Measurements from ENCODE around the gene MMP15. TPM values are rescaled to one million over a fixed set of nuclear protein-coding genes. Genes with fewer than 3 reads are reported as not detected.
A peak's percentile ranks its signal among the peaks of the same experiment; 100 is the strongest.

Gene MMP15
- total RNA-seq, 1 experiment from 2014 or later, result 2.6 TPM

DNA sequence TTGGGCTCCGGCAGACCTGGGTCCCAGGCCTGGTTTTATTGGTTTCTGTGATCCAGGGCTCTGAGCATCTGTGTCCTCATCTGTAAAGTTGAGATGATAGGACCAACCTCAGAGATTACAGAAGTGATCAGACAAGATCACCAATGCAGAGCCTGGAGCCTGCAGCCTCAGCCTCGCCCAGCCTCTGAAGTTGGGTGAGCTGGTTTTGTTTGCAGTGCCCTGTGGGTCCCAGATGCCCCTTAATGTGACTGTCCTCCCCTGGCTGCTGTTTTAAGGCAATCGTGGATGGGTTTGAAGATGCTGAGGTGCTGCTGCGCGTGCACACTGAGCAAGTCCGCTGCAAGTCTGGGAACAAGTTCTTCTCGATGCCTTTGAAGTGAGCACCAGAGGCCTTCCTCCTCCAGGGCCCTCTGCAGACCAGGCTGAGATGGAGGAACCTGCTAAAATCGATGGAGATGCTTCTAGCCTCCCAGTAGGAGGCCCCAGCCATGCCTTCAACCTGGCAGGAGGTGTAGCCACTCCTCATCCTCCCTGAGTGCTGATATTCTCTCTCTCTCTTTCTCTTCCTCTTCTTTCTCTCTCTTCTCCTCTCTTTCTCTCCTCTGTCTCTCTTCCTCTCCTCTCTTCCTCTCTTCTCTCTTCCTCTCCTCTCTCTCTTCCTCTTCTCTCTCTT lies 5.6 kb upstream of the MMP15 start:
- DNase-seq (ENCODE audit: low read depth), result no peak

DNA sequence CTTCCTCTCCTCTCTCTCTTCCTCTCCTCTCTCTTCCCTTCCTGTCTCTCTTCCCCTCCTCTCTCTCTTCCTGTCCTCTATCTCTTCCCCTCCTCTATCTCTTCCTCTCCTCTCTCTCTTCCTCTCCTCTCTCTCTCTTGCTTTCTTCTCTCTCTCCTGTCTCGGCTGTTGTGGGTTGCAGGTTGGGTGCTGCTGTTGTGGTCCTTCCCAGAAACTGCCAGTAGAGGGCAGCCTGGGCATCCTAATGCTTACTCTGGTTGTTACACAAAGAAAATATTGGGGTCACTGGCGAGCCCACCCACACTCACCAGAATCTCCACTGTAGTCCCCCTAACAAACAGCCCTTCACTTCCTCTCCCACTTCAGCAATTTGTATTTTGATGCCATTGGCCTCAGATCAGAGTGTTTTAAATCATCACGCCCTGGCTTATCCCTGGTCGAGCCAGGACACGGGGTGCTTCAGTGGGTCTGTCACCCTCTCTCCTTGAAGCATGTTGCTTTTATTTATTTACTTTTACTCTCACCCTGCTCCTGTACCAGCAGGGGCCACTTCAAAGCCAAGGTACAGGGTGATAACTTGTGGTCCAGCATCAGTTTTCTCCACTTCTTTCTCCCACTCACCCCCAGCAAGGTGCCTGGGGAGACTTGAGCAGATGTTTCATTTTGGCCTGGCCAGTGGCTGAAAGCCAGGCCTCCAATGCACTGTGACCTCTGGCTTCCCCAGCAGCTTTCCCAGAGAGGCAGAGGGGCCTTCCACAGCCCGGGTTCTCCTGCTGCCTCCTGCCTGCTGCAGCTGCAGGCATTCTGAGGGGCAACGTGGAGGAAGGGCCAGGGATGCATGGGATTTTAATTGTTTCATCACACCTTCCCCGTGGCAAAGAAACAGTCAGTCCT lies 4.7 kb upstream of the MMP15 start:
- DNase-seq (ENCODE audit: low read depth), result peak; percentile 33

DNA sequence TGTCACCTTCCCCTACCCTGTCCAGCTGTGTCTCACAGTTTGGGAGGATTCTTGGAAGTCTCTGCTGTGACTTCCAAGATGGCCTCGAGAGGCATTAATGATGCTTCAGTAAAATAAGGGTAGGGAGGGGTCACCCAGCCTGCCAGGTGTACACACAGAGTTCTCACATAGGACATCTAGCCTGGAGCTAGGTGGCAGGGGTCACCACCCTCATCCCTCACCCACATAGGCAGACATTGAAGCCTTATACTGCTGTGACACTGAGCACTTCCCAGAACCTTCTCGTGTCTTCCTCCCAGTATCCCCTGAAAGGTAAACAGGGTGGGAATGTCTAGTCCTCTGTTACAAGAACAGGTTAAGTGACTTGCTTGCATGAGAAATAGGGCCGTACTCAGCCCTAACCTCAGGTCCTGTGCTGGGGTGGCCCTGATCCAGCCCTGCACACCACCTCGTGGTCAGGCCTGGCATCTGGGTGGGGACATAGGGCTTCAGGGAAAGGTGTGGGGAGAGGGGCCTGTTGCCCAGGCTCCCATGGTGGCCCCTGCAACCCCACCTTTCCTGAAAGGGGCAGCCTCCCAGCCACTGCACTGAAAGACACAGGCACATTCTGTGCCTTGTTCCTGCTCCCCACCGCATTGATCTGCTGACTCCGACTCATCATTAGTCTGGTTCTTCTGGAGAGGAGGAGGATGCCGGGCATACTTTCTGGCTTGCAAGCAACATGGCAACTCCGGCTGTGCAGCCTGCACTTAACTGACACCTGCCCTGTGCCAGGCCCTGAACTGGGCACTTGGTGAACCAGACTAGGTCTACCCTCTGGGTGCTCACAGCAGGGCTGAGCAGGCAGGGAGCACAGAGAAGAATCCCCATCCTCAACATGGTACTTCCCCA lies 3.6 kb upstream of the MMP15 start:
- peak; percentile 19 for DNase-seq (ENCODE audit: low read depth)

GRCh38 chr16:58022601-58023371 lies 2.8 kb upstream of the MMP15 start:
- DNase-seq (ENCODE audit: low read depth), result peak; percentile 30

DNA sequence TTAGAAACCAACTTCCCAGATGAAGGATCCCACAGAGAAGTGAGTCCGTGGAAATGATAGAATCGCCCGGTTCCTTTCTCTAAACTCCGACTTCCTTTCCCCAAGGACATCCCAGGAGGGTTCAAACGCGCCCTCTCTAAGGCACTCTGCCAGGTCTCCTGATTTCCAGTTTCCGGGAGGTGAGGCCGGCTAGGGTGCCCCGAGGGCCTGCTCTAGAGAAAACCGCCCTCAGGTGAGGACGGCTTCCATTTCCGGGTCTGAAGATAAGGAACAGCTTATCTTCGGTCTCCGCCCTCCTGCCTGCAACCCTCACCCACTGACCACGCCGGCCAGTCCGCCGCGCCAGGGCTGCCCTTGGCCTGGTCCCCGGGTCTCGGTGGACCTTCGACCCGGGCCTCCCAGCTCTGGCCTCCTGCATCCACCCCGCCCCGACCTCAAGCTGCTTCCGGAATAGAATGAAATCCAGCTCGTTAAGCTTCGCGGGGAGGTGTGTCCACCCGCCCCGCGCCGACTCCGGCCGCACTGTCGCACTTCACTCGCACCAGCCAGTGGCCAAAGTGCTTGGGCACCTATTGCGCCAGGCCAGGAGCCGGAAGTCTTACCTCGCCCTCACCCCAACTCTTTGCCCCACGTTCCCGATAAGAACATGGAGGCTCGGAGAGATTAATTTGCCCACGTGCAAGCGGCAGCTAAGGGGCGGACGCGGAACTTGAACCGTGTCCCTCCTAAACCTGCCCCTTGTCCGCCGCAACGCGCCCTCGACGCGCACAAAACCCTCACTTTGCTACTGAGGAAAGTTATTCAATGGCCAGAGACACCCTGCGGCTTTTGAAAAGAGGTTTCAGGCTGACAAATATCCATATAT lies 836 bp upstream of the MMP15 start:
- peak; percentile 20 for DNase-seq (ENCODE audit: low read depth)

DNA sequence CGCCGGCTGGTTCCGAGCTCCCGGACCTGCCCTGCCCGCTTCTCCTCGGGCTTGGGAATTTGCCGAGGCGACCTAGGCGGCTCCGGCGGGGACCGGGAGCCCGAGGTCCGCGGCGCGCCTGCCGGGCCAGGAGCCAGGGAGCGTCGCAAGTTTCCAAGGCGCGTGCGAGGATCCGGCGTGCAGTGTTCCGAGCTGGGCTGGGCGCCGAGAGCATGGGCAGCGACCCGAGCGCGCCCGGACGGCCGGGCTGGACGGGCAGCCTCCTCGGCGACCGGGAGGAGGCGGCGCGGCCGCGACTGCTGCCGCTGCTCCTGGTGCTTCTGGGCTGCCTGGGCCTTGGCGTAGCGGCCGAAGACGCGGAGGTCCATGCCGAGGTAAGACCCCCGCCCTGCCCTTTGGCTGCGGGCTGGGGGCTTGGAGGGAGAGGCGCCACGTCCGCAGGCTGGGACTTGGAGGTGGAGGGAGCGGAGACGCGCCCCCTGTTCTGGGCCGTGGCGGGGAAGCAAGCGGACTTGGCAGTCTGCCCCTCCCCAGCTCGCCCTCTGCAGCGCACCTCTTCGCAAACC lies 668 bp downstream of the MMP15 start:
- DNase-seq (ENCODE audit: low read depth), result peak; percentile 54

GRCh38 chr16:58026705-58027160 lies 1.2 kb downstream of the MMP15 start:
- no peak for DNase-seq (ENCODE audit: low read depth)

DNA sequence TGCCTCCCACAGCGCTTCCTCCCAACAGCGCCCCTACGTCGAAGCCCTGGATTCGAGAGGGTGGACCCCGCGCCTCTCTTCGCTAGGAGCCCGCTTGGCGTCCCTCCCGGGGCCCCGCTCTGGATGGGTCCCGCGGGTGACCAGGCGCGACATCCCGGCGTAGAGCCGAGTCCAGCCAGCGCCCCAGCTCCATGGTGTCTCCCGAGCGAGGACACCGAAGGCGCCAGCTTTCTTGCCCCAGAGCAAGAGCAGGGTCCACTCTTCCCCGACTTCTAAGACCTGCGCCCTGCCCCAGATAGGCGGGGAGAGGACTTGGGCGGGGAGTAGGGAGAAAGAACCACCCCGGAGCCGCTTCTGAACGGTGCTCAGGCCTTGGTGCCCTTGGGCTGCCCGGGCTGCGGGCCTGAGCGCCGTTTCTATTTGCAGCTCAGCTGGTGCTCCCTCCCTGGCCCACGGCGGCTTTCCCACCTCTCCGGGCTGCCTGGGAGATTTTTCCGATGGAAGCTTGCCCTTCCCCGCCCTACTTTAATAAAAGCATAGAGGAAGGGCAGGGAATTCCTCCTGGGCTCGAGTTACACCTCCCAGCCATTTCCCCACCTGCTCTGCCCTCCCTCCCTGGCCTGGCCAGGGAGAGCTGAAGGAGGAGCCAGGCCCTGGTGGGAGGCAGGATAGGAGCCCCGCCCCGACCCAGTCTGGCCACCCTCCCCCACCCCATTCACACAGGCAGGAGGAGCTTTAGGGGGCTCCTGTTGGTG lies 1.8 kb downstream of the MMP15 start:
- peak; percentile 28 for DNase-seq (ENCODE audit: low read depth)

DNA sequence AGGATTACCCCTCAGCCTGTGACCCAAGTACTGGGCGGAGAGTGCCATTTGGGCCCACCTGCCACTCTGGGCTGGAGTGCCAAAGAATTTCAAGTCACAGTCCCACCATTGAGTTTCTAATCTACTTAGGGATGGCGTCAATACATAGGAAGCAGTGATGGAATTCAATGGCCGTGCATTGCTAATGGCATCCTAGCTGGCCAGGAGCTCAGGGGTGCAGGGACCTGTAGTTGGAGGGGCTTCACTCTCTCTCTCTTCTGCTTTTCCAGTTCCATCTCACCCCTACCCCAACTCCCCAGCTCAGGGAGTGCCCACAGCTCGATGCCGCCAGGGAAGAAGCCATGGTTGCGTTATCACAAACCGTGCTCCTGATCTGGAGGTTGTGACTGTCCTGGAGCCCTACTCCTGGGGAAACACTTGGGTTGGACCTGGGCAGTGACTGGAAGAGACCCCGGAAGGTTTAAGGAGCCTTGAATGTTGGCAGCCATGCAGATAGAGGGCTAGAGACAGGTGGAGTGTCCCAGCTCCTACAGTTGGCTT lies 2.4 kb downstream of the MMP15 start:
- DNase-seq (ENCODE audit: low read depth), result no peak

- peak; percentile 57 for DNase-seq (ENCODE audit: low read depth)
Observed at GRCh38 chr16:58028541-58029070, 3.1 kb downstream of the MMP15 start.

GRCh38 chr16:58029410-58029809 lies 3.9 kb downstream of the MMP15 start:
- no peak for DNase-seq (ENCODE audit: low read depth)

DNA sequence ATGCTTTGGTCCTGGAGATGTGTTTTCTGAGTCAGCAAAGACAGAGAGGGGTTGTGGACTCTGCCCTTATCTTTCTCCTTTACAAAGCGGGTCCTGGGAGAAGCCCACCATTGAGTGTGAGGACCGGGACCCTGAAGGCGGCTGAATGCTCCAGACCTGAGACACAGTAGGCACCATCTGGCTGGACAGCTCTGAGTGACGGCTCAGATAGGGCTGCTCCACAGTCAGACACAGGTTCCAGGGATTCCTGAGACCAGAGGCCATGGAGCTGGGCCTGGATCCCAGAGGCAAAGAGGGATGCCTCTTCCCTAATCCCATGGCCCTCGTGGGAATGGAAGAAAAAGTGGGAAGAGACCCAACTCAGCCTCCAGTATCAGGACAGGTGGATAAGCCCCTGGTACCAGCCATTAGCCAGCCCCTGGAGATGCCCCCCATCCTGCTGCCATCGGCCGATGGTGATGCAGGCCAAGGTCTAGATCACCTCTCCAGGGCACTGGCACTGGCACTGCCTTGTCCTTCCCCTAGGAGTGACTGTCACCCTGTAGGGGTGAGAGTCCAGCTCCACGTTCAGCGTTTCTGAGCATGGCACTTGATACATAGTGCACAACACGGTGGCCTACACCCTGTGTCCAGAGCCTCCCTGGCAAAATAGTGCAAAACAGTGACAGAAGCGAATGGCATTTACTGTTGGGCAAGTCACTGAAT lies 4.7 kb downstream of the MMP15 start:
- DNase-seq (ENCODE audit: low read depth), result no peak

GRCh38 chr16:58031016-58031800 lies 5.7 kb downstream of the MMP15 start:
- no peak for DNase-seq (ENCODE audit: low read depth)

DNA sequence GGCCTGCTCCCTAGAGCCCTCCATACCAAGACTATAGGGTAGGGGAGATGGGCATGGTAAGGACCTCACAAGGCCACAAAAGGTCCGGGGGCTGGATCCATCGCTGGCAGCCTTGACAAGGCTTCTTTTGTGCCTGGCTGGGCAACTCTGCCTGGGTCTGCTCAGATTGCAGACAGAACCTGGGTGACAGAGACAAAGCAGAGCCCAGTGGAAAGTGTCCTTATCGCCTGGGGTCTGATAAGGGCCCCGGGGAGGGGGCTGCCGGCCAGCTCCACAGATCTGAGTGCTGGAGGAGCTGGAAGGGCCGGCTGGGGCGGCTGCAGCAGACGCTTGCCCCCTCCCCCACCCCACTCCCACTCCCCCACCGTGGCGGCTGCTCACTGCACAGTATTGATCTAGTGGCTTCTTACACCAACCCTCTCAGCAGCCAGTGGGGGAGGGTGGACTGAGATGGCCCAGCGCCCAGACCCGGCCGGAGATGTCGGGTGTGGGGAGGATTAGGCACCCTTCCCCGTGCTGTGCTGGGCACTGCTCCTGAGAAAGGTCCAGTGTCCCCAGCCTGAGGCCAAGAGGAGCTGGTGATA lies 7.2 kb downstream of the MMP15 start:
- DNase-seq (ENCODE audit: low read depth), result no peak

DNA sequence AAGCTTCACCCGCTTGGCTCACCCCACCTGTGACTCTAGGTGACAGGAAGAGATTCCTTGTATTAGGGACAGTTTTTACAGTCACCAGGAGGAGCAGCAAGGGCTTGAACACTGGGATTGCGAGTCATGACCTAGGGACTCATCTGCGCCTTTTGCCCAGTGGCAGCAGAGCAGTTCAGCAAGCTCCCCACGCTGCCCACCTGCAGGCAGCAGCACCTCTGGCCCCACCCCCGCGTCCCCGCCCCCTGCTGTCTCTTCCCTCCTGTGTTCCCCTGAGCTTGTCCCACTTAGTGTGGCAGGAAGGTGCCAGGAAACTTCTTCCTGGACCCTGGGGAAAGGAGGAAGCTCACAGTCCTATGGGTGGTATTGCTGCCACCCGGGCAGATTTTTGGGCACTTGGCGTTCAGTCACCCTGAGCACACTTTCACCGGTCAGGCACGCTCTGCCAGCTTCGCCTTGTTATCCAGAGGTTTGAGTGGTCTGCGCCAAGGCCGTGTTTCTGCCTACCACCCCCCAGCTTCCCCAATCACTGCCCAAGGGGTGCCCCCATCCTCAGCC lies 8.7 kb downstream of the MMP15 start:
- no peak for DNase-seq (ENCODE audit: low read depth)

- DNase-seq (ENCODE audit: low read depth), result no peak
Observed at GRCh38 chr16:58034774-58035173, 9.2 kb downstream of the MMP15 start.

Measured in RPMI7951 (cell line).